Stimulated activated CD8-positive, alpha-beta memory T cell treated with anti-CD3 and anti-CD28 coated beads, Interleukin-15, amount 100 ng/mL, for 1 hour (primary cell): ENCODE measurements around the gene TAP2.
A peak's percentile ranks its signal among the peaks of the same experiment; 100 is the strongest.
"Not testable (repeated sequence)": the region's sequence is repeated elsewhere in the genome, so short reads cannot be mapped to it uniquely, and the experiment has no call there.

Experiments
- DNase-seq: peaks from one replicate; pipeline ENCODE4 v3.0.0-alpha.2; 2020; ENCODE audit warnings: low read depth

The TAP2 gene

DNA sequence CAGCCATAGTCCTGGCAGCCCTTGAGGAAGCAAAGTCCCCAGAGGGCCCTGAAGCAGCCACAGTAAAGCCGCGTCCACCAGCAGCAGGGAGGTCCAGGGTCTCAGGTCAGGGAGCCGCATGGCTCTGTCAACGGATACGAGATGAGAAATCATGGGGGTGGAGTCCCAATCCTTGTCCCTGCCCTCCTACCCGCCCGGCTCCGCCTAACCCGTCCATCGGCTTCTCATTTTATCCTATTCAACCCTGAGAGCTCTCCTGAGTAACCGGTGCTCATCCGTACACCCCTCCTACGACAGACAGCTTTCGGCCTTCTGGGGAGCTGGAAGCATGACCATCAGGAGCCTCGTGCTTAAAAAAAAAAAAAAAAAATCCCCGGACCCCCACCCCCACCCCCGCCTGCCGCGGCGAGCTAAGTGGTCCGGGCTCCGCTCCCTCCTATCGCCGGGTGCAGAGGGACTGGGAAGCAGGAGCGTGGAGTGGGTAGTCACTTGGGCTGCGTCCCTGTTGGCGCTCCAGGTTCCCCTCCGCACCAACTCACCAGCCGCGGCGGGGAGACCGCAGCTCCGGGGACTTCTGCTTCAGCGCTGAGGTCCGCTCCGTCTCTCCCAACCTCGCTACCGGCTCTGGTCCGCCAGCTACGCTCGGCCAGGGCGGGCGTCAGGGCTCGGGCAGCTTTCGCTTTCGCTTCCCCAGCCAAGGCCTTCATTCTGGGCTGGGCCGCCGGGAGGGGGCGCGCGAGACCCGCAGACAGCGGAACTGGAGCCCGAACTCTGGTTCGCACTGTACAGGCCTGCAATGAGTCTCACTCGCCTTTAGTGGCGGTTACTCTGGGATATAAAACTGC is at the start of gene TAP2:
Gene TAP2 (minus strand): TSS at position 626 of the 845 bp plus-strand sequence. CDS start 506 bp downstream, at position 120.
- DNase-seq = peak; percentile 97

DNA sequence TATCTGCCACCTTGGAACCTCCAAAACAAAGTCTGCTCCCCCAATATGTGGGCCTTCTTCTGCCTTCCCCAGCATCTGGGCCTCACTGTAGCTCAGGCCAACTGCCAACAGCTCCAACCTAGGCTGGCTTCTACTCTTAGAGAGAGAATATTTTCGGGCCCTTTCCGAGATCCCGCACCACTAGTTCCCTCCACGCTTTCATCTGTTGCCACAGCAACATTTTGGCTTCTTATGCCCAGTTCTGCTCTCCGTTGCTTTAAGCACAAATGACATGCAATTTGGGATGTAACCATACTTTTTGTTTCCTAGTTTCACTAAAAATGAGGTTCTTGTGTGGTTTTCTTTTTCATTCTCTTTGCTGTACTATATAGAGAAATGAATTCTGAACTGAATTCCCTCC is 49.1 kb upstream of the TAP2 start:
- DNase-seq = no peak

DNA sequence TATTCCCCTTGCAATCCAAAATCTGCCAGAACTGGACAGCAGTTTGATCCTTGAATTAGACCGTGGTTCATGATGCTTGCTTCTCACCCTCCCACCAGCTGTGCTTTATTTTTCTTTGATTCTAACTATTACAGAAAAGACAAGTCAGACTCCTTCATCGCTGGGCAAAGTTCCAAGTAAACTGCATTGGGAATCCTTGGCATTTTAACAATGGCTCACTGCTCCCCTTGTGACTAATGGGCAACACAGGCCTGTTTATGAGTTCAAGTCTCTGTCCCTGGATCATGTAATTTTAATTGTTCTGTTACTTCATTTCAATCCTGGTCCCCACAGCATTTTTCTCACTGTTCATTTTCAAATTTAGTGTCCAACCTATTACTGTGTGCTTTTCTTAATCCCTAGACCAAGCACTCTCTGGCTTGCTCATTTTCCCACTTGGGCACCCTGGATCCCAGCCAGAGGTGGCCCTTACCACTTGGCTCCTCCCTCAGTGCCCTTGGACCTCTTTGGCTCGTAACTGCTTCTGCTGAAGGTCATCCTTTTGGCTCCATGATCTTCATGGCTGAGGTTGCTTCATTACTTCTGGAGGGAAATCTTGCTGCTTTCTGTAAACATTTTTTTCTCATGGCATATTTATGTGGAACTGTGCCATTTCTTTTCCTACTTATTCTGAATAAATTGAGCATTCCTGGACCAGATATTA is 48.3 kb upstream of the TAP2 start:
- DNase-seq = no peak

DNA sequence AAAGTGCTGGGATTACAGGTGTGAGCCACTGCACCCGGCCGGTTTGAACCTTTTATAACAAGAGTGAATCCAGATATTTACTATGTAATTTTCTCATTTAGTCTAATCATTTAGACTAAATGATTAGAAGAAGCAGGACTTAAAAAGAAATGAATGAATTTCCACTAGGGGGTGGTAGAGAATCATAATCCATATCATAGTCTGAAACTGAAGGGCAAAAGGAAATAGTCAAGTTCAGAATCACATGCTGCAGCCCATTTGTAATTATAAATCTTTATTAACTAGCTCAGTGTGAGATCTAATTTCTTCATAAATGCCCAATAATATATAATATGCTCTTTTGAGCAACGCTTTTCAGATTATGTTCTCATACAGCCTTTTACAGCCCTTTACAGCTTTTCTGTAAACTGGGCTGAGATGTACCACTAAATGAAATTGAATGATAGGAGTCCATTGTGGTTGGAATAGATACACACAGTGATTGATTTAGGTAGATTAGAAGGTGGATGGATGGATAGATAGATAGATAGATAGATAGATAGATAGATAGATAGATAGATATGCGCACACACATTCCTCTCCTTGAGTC is 47.3 kb upstream of the TAP2 start:
- DNase-seq = no peak

DNA sequence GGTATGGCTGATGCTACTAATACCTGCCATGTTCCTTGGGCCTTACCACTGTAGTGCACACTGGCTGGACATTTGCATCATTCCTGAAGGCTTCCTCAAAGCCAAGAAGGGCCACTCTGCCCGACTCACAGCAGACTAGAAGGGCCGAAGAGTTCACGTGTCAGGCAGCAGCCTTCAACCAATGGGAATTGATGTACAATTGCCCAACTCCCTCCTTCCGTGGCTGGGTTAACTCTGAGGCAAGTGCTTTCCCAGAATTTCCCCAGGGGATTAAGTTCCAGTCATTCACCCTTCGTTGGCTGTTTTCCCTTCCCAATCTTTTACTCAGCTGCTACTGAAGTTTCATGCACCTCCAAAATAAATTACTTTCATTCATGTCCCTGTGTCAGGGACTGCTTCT is 45.2 kb upstream of the TAP2 start:
- DNase-seq = no peak

DNA sequence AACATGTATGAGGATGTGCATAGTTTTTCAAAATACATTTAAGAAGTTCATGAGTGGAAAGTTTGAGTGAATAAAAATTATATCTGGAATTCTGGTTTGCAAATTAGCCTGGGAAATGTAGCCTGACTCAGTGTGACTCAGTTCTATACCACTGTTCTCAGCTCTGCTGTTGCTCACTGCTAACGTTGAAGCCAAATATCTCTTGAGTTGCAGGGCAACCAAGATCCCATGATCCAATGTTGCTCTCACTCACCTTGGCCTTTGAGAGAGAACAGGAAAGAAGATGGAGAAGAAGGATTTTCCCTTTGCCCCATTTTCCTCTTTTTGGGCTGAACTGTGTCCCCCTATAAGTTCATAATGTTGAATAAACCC is 44.3 kb upstream of the TAP2 start:
- DNase-seq = no peak

DNA sequence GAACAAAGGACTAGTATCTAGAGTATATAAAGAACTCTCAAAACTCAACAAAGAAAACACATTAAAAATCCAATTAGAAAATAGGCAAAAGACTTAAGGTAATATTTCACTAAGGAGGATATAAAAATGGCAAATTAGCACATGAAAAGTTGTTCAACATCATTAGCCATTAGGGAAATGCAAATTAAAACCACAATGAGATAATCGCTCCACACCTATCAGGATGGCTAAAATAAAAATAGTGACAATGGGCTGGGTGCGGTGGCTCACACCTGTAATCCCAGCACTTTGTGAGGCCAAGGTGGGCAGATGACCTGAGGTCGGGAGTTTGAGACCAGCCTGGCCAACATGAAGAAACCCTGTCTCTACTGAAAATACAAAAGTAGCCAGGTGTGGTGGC is 42.4 kb upstream of the TAP2 start:
- DNase-seq = not testable (repeated sequence)

DNA sequence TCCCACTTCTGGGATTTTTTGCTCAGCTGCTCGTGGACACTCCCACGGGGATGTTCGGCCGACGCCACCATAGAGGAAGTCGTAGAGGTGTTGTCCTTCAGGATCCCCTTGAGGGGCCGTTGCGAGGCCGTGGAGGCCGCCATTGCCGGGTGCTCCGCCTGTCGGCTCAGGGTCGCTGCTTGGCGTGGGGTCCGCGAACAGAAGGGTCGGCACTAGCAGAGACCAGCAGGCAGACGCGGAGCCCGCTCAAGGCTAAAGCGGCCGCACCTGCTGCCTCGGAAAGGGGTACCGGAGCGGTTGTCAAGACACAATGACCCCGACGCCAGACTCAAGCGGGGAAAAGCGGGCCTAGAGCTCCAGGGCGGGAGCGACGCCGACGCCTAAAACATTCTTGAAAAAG is 41.2 kb upstream of the TAP2 start:
- DNase-seq = no peak

DNA sequence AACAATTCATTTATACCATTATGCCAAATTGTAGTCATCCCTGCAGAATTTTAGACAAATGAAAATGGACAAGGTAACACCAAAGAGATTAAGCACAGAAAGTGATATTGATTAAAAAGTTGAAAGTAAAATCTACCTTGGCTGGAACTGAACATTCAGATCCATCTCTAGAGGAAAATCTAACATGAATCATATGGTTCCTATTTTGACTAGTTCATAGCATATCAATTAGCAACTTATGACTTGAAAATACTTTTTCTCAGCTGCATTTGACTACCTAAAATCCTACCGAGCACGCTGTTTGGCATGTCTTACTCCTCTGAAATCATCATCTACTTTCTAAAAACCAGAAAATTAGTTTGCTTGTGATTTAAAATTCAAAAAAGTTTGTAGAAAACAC is 38.1 kb upstream of the TAP2 start:
- no peak for DNase-seq

DNA sequence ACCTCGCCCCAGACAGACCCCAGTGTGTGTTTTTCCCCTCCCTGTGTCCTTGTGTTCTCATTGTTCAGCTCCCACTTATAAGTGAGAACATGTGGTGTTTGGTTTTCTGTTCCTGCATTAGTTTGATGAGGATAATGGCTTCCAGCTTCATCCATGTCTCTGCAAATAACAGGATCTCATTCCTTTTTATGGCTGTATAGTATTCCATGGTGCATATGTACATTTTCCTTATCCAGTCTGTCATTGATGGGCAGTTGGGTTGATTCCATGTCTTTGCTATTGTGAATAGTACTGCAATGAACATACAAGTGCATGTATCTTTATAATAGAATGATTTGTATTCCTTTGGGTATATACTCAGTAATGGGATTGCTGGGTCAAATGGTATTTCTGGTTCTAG is 35.4 kb upstream of the TAP2 start:
- not testable (repeated sequence) for DNase-seq

DNA sequence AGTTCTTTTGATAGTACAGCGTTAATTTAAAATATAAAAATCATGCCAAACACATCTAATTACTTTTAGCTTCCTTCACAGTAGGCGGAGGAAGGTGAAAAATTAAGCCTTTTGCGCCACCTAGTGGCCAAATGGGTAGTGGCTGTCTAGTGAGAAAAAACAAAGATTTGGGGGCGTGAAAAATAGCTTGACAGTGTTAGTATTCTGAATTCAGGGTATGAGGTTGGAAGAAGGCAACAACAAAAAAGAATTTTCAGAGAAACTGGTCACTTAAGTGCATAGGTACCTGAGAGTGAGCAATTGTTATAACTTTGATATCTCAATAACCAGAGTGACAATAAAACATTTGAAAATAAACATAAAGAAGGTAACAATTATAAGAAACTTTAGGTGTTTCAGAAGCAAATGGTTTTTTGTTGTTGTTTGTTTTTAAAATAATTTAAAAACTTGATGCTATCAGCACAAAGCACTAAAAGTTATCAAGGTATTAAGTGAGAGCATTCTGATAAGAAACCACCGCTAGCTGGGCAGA is 29.8 kb upstream of the TAP2 start:
- peak; percentile 87 for DNase-seq

DNA sequence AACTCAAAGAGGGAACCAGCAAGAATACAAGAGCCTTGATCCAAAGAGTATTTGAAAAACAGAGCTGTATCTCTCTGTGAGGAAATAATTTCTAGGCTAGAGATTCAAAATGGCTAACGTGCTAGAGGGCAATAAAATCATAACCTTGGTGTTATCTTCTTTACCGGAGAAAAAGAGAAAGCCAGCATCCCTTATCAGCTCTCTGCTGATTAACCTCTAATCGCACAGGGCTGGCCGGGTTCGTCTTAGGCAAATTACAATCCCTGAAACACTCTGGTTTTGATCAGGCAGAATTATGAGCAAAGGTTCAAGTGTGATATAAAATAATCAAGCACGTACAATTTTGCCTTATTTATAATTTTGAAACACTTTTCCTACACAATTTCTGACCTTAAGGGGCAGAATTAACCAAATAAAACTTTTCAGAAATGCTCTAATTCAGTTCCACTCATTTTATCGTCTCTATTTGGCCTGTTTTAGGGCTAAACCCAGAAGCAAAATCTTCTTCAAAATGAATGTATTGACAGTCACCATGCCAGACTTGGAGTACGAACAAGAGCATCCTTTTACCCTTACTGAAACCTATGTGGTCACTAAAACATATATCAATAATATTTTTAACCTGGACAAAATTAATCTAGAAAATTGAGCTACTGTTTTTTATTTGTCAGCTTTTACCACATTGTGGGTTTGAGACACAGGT is 29.2 kb upstream of the TAP2 start:
- DNase-seq = no peak

DNA sequence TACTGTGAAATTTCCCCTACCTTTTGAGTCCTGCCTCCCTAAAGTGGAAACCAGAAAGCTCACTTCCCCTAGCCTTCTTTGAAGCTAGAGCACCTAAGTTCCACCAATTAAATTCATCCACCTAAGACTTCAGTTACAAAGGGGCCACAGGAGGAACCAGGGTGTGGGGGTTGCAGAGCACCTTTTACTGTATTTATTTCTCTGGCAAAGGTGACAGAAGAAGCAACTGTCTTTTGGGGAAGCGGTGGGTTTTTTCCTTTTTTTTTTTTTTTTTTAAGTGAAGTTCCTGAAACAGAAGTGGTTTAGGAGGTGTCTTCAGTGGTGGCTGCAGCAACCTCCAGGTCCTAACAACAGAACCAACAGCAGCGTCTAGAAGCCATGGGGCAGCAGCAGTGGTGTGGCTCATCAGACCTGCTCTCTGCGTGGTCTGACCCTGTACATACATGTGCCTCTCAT is 28.5 kb upstream of the TAP2 start:
- no peak for DNase-seq

DNA sequence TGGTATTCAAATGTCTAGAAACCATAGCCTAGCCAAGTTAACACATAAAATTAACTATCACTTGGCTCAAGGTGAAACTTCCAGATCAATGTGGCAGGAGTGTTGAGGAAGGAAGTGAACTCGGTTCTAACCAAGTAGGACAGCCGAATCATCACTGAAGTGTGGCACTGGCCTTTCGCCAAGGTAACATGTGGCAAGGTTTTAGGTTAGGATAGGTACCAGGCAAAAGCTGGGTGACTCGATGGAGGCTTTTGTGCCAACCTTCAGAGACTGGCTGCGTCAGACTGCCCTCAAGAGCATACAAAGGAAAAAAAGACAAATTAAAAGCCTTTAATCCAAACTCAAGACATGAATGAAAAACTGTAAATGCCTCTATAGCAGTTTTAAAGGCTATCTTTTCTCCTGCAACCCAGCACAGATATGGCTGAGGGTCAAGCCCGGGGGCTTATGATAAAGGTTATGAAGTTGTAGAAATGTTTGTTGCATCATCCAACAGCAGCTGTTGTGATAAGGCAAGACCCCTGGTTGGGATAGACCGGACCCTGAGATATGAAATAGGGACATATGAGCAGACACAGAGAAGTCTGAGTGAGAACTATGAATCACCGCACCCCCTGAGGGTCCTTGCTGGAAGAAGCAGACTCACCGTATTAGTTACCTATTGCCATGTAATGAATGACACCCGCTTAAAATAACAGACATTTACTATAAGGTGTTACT is 27.3 kb upstream of the TAP2 start:
- DNase-seq = no peak

DNA sequence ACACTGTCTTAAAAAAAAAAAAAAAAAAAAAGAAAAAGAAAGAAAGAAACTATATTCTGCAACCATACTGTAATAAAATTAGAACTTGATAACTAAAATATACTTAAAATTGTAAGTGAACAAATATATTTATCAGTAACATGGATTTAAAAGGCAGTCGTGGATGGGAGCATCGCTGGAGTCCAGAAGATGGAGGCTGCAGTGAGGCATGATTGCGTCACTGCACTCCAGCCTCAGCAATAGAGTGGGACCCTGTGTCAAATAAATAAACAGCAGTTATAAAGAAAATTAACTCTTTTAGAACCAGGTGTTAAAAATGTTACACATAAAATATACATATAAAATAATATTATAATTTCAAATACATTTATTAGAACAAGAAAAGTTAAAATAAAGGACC is 24.2 kb upstream of the TAP2 start:
- DNase-seq = no peak

DNA sequence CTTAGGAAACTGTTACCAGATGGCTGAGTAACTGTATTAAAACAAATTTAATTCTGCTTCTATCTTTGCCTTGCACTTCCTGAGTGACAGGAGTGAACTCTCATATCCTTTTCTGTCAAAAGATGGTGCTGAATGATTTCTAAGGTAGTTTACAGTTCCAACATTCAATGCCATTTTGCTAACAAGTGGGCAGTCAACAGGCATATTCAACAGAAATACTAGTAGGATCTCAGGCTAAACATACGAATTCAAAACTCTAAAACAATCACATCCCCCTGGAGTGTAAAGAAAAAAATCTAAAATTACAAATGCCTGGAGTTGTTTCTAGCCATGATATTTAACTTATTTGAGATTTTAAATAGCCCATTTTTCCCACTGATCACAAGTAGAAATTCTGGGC is 22.1 kb upstream of the TAP2 start:
- DNase-seq = no peak

DNA sequence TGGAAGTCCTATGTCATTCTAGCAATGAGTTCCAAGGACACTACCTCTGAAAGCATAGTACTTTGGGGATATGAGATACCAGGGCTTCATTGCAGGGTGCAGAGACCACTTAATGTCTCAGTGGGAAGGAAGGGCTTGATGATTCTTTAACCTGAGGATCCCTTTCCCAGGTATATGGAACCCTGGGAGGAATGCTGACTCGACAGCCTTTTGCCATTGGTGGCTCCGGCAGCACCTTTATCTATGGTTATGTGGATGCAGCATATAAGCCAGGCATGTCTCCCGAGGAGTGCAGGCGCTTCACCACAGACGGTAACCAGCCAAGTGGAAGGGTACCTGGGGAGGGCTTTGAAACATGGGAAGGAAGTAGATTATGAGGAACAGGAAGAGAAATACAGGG is 19.7 kb upstream of the TAP2 start:
- no peak for DNase-seq

DNA sequence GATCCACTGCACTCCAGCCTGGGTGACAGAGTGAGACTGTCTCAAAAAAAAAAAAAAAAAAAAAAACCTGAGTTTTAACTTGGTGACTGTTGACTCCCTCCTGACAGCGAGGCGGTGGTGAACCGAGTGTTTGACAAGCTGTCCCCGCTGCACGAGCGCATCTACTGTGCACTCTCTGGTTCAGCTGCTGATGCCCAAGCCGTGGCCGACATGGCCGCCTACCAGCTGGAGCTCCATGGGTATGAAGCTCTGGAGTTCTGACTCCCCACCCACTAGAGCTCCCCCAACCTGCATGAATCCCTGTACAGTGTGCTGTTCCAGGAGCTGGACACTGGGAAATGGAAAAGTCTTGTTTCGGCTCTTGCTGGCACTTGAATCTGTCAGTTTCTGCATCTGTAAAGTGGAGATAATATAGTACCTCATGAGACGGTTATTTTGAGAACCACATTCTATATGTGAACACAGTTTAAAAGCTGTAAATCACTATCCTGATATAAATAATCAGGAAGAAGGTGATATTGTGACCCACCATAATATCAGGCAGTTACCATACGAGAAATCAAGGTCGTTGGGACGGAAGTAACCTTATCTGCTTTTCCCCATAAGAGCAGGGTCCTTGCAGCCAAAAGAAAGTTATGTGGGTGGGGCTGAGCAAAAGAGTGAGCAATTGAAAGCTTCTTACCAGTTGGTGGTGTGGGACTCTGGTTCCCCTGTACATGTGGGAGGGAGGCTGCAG is 18.8 kb upstream of the TAP2 start:
- no peak for DNase-seq

DNA sequence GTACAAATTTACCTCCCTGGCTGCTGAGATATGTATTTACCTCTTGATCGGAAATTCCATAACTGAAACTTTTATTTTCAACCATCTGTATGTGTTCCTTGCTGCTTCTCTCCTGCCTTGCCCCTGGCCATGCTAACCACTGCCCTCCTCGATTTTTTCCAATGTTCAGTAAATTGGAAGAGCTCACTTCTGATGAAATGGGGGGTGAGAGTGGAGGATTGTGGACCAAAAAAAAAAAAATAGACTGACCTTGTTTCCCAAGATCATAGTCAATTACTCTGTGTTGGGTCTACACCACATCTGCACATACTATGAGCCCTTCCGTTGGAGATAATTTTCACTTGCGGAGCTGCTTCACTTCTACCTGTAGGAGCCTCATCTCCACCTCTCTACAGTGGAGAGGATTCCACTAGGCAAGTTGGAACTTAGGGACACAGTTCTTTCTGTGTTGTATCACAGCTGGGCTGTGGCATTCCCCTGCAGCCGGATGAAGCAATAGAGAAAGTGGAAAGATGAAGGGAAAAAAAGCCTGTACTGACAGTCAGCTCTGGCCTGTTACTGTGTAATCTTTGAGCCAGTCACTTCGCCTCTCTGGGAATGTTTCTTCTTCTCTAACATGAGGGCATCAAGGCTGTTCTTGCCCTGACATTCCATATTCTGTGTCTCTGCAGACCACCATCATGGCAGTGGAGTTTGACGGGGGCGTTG is 17.1 kb upstream of the TAP2 start:
- DNase-seq = no peak
